ENCODE results near the gene LCN15.

Gene LCN15

GRCh38 chr9:136747161-136748060, 16.9 kb downstream of the LCN15 start:
- Histone ChIP-seq H3K9ac (ENCODE audit: low read depth, low read length, poor library complexity) (no peak overlapping the region), H3K4me2 (ENCODE audit: insufficient read depth, low read length, poor library complexity, severe bottlenecking) (no peak overlapping the region), H2BK120ac (ENCODE audit: low read depth, low read length) (no peak overlapping the region), H3K4me1 (ENCODE audit: control insufficient read depth in 2 of 2, insufficient read depth in 1 of 2, low read depth in 1 of 2, low read length in 2 of 2) (peaks cover 4 to 7% of the 10 kb centered on the region in 2 donors), H2BK15ac (ENCODE audit: low read length) (no peak overlapping the region), H3K4ac (ENCODE audit: low read length) (no peak overlapping the region), H4K8ac (ENCODE audit: low read depth, low read length) (no peak overlapping the region), H2AFZ (ENCODE audit: low read length) (no peak overlapping the region), H3K9me3 (replicated peaks in 1 of 2; ENCODE audit: control insufficient read depth in 2 of 2, insufficient read depth in 1 of 2, low read depth in 1 of 2, low read length in 2 of 2) (peaks cover 0 to 5% of the 10 kb centered on the region in 2 donors), H3K14ac (ENCODE audit: low read length) (peak overlapping the region; percentile 71), H3K18ac (ENCODE audit: low read length) (peak overlapping the region; percentile 28), H3K27ac (replicated peaks; ENCODE audit: low read length) (no peak overlapping the region), H4K91ac (ENCODE audit: low read depth, low read length, poor library complexity) (no peak overlapping the region), H3K4me3 (ENCODE audit: low read length in 2 of 2) (no peak overlapping the region), H3K79me1 (ENCODE audit: low read depth, low read length) (no peaks in the 10 kb centered on the region), H2AK5ac (ENCODE audit: low read depth, low read length) (peak overlapping the region; percentile 56), H3K36me3 (replicated peaks in 1 of 2; ENCODE audit: control insufficient read depth in 2 of 2, insufficient read depth in 2 of 2, low read length in 2 of 2) (no peaks in the 10 kb centered on the region), H2BK5ac (ENCODE audit: low read length) (peak overlapping the region; percentile 39), H3K27me3 (ENCODE audit: control insufficient read depth in 3 of 3, insufficient read depth in 3 of 3, low read depth in 1 of 3, low read length in 3 of 3) (peaks cover 0 to 37% (median 2%) of the 10 kb centered on the region in 3 experiments), H2BK12ac (ENCODE audit: low read length) (no peak overlapping the region), H3K23ac (ENCODE audit: low read depth, low read length, poor library complexity) (peak overlapping the region; percentile 20)
- DNase-seq (ENCODE audit: low spot score), result no peak
- no CpG with 5 or more reads among the region's 22 CpGs for WGBS, 2 donors (ENCODE audit: extremely low coverage in 2 of 2, insufficient read length in 2 of 2, insufficient replicate concordance in 1 of 2)

- no peak overlapping the region for H3K9ac ChIP-seq (ENCODE audit: low read depth, low read length, poor library complexity)
- no peak overlapping the region for H3K23ac ChIP-seq (ENCODE audit: low read depth, low read length, poor library complexity)
- H2BK12ac ChIP-seq (ENCODE audit: low read length), result peak overlapping the region; percentile 73
- no CpG with 5 or more reads among the region's 18 CpGs for WGBS, 2 donors (ENCODE audit: extremely low coverage in 2 of 2, insufficient read length in 2 of 2, insufficient replicate concordance in 1 of 2)
- H3K4me1 ChIP-seq (ENCODE audit: control insufficient read depth in 2 of 2, insufficient read depth in 1 of 2, low read depth in 1 of 2, low read length in 2 of 2), result peaks cover 7% of the 10 kb centered on the region in 2 donors
- no peak overlapping the region for H3K27ac ChIP-seq (replicated peaks; ENCODE audit: low read length)
- peaks cover 0 to 5% of the 10 kb centered on the region in 2 donors for H3K9me3 ChIP-seq (replicated peaks in 1 of 2; ENCODE audit: control insufficient read depth in 2 of 2, insufficient read depth in 1 of 2, low read depth in 1 of 2, low read length in 2 of 2)
- no peak overlapping the region for H4K91ac ChIP-seq (ENCODE audit: low read depth, low read length, poor library complexity)
- no peak overlapping the region for H3K4ac ChIP-seq (ENCODE audit: low read length)
- H3K18ac ChIP-seq (ENCODE audit: low read length), result peak overlapping the region; percentile 38
- peak overlapping the region; percentile 85 for H2BK15ac ChIP-seq (ENCODE audit: low read length)
- peaks cover 2 to 43% (median 2%) of the 10 kb centered on the region in 3 experiments for H3K27me3 ChIP-seq (ENCODE audit: control insufficient read depth in 3 of 3, insufficient read depth in 3 of 3, low read depth in 1 of 3, low read length in 3 of 3)
- no peak overlapping the region for H2AFZ ChIP-seq (ENCODE audit: low read length)
- H4K8ac ChIP-seq (ENCODE audit: low read depth, low read length), result no peak overlapping the region
- no peak for DNase-seq (ENCODE audit: low spot score)
- H3K4me3 ChIP-seq (ENCODE audit: low read length in 2 of 2), result no peak overlapping the region
- no peak overlapping the region for H3K4me2 ChIP-seq (ENCODE audit: insufficient read depth, low read length, poor library complexity, severe bottlenecking)
- no peak overlapping the region for H3K14ac ChIP-seq (ENCODE audit: low read length)
- no peaks in the 10 kb centered on the region for H3K79me1 ChIP-seq (ENCODE audit: low read depth, low read length)
- peak overlapping the region; percentile 39 for H2BK5ac ChIP-seq (ENCODE audit: low read length)
- no peak overlapping the region for H2BK120ac ChIP-seq (ENCODE audit: low read depth, low read length)
- no peaks in the 10 kb centered on the region for H3K36me3 ChIP-seq (replicated peaks in 1 of 2; ENCODE audit: control insufficient read depth in 2 of 2, insufficient read depth in 2 of 2, low read length in 2 of 2)
- H2AK5ac ChIP-seq (ENCODE audit: low read depth, low read length), result peak overlapping the region; percentile 81
Observed at GRCh38 chr9:136746621-136747020, 17.7 kb downstream of the LCN15 start.

GRCh38 chr9:136746155-136746490, 18.2 kb downstream of the LCN15 start:
- H4K8ac ChIP-seq (ENCODE audit: low read depth, low read length), result no peak overlapping the region
- no peak overlapping the region for H3K9ac ChIP-seq (ENCODE audit: low read depth, low read length, poor library complexity)

GRCh38 chr9:136745389-136746154, 18.7 kb downstream of the LCN15 start:
- Histone ChIP-seq H2BK12ac (ENCODE audit: low read length) (no peak overlapping the region), H3K79me1 (ENCODE audit: low read depth, low read length) (no peaks in the 10 kb centered on the region), H3K4me2 (ENCODE audit: insufficient read depth, low read length, poor library complexity, severe bottlenecking) (no peak overlapping the region), H3K14ac (ENCODE audit: low read length) (no peak overlapping the region), H4K91ac (ENCODE audit: low read depth, low read length, poor library complexity) (no peak overlapping the region), H3K9me3 (replicated peaks in 1 of 2; ENCODE audit: control insufficient read depth in 2 of 2, insufficient read depth in 1 of 2, low read depth in 1 of 2, low read length in 2 of 2) (no peaks in the 10 kb centered on the region), H3K23ac (ENCODE audit: low read depth, low read length, poor library complexity) (no peak overlapping the region), H3K4me3 (ENCODE audit: low read length in 2 of 2) (no peak overlapping the region), H3K4me1 (ENCODE audit: control insufficient read depth in 2 of 2, insufficient read depth in 1 of 2, low read depth in 1 of 2, low read length in 2 of 2) (peaks cover 7% of the 10 kb centered on the region in 2 donors), H3K36me3 (replicated peaks in 1 of 2; ENCODE audit: control insufficient read depth in 2 of 2, insufficient read depth in 2 of 2, low read length in 2 of 2) (no peaks in the 10 kb centered on the region), H3K9ac (ENCODE audit: low read depth, low read length, poor library complexity) (no peak overlapping the region), H3K27me3 (ENCODE audit: control insufficient read depth in 3 of 3, insufficient read depth in 3 of 3, low read depth in 1 of 3, low read length in 3 of 3) (peaks cover 2 to 52% (median 2%) of the 10 kb centered on the region in 3 experiments), H3K4ac (ENCODE audit: low read length) (no peak overlapping the region), H3K27ac (replicated peaks; ENCODE audit: low read length) (no peak overlapping the region), H3K18ac (ENCODE audit: low read length) (peak overlapping the region; percentile 38), H4K8ac (ENCODE audit: low read depth, low read length) (no peak overlapping the region), H2BK5ac (ENCODE audit: low read length) (no peak overlapping the region), H2AK5ac (ENCODE audit: low read depth, low read length) (peak overlapping the region; percentile 79), H2BK15ac (ENCODE audit: low read length) (peak overlapping the region; percentile 4), H2BK120ac (ENCODE audit: low read depth, low read length) (no peak overlapping the region), H2AFZ (ENCODE audit: low read length) (no peak overlapping the region)
- WGBS, 2 donors (ENCODE audit: extremely low coverage in 2 of 2, insufficient read length in 2 of 2, insufficient replicate concordance in 1 of 2), result no CpG with 5 or more reads among the region's 23 CpGs
- no peak for DNase-seq (ENCODE audit: low spot score)

More at GRCh38 chr9:136746155-136746490, 18.2 kb downstream of the LCN15 start:
- no peak overlapping the region for H3K4me3 ChIP-seq (ENCODE audit: low read length in 2 of 2)
- no peaks in the 10 kb centered on the region for H3K36me3 ChIP-seq (replicated peaks in 1 of 2; ENCODE audit: control insufficient read depth in 2 of 2, insufficient read depth in 2 of 2, low read length in 2 of 2)
- H3K23ac ChIP-seq (ENCODE audit: low read depth, low read length, poor library complexity), result no peak overlapping the region
- peaks cover 7% of the 10 kb centered on the region in 2 donors for H3K4me1 ChIP-seq (ENCODE audit: control insufficient read depth in 2 of 2, insufficient read depth in 1 of 2, low read depth in 1 of 2, low read length in 2 of 2)
- no peak overlapping the region for H2BK120ac ChIP-seq (ENCODE audit: low read depth, low read length)
- H3K14ac ChIP-seq (ENCODE audit: low read length), result no peak overlapping the region
- H4K91ac ChIP-seq (ENCODE audit: low read depth, low read length, poor library complexity), result no peak overlapping the region
- no peak overlapping the region for H3K18ac ChIP-seq (ENCODE audit: low read length)
- no peak overlapping the region for H2BK15ac ChIP-seq (ENCODE audit: low read length)
- peaks cover 2 to 47% (median 2%) of the 10 kb centered on the region in 3 experiments for H3K27me3 ChIP-seq (ENCODE audit: control insufficient read depth in 3 of 3, insufficient read depth in 3 of 3, low read depth in 1 of 3, low read length in 3 of 3)
- no peak overlapping the region for H2AFZ ChIP-seq (ENCODE audit: low read length)
- H3K79me1 ChIP-seq (ENCODE audit: low read depth, low read length), result no peaks in the 10 kb centered on the region
- WGBS, 2 donors (ENCODE audit: extremely low coverage in 2 of 2, insufficient read length in 2 of 2, insufficient replicate concordance in 1 of 2), result no CpG with 5 or more reads among the region's 22 CpGs
- no peak overlapping the region for H2BK12ac ChIP-seq (ENCODE audit: low read length)
- H3K4ac ChIP-seq (ENCODE audit: low read length), result no peak overlapping the region
- no peak overlapping the region for H3K4me2 ChIP-seq (ENCODE audit: insufficient read depth, low read length, poor library complexity, severe bottlenecking)
- peak overlapping the region; percentile 39 for H2BK5ac ChIP-seq (ENCODE audit: low read length)
- H2AK5ac ChIP-seq (ENCODE audit: low read depth, low read length), result peak overlapping the region; percentile 81
- no peak overlapping the region for H3K27ac ChIP-seq (replicated peaks; ENCODE audit: low read length)
- peaks cover 0 to 2% of the 10 kb centered on the region in 2 donors for H3K9me3 ChIP-seq (replicated peaks in 1 of 2; ENCODE audit: control insufficient read depth in 2 of 2, insufficient read depth in 1 of 2, low read depth in 1 of 2, low read length in 2 of 2)
- DNase-seq (ENCODE audit: low spot score), result no peak

All from neuronal stem cell (in vitro differentiated cells).